ENCODE data around the gene SETD1B. TPM values are rescaled to one million over a fixed set of nuclear protein-coding genes. Genes with fewer than 3 reads are reported as not detected.

SETD1B gene
- total RNA-seq, 1 experiment from 2014 or later, result 3.4 TPM

DNA sequence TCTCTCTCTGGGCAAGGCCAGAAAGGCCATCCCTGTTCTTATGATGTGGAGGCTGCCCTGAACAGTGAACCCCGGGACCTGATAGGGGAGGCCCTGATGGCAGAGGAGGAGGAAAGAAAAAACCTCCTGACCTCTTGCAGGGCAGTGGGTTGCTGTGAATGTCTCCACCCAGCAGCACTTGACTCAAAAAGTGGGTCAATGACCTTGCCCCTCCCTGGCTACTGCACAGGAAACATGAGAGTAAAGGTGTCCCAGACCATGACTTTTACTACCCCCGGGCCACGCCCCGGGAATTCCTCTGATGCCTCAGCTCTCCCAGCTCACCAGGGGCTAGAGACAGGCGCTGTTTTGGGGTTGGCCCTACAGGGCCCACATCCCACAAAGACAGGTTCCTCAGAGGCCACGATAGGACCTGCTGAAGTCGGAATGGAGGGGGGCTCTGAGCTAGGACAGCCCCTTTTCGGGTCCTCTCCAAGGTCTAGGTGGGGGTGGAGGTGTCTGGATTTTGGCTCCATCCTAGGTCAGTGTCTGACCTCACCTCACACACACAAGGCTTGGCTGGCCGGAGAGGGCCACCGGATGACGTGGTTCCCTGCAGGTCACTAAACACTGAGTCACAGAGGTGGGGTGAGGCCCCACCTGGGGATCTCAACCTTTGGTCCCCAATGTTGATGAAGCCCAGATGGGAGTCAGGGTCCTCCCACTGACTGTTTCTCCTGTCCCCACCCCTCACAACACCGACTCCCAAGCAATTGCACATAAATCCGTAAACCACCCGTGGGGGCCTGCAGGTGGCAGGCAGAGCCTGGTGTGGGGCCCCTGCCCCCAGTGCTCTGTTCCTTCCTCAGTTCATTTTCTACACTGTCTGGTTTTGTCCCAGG, 11.9 kb upstream of the SETD1B start:
- peak; percentile 91 for DNase-seq (ENCODE audit: low read depth)
- in situ Hi-C loops (cut with HindIII; ENCODE audit: low pct_unique_long_range_greater_than_20kb, low sequenced_read_pairs), result no loop called here

DNA sequence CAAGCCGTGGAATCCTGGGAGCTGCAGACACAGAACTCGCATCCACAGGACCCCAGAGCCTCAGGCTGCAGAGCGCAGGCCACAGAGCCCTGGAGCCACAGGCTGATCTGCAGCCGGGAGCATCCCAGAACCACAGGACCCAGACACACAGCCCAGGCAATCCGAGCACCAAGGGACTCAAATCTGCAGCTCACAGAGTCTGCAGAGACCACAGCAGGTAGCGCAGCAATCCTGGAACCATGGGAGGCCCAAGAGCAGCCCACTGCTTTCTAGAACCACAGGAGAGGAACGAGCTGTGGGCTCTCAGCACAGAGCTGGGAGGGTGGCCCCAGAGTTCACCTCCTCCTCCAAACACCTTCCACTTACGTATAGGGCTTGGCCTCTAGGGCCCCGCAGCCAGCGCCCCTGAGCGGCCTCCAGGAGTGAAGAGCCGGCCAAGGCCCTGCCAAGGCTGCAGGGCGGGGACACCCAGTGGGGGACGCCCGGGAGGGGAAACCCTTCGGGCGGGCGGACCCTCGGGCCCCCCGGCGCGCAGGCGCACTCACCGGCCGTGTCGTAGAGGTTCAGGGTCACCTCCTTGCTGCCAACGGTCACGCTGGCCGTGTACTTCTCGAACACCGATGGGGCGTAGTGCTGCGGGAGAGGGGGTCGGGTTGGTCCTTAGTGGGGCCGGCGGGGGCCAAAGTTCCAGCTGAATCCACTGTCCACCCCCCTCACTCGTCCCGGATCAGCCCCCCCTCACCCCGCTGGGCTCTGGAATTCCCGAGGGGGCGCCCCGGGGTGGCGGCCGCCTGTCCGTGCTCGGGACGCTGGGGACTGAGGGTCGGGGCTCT, 11.0 kb upstream of the SETD1B start:
- in situ Hi-C loops (cut with HindIII; ENCODE audit: low pct_unique_long_range_greater_than_20kb, low sequenced_read_pairs), result no loop called here
- DNase-seq (ENCODE audit: low read depth), result peak; percentile 67

DNA sequence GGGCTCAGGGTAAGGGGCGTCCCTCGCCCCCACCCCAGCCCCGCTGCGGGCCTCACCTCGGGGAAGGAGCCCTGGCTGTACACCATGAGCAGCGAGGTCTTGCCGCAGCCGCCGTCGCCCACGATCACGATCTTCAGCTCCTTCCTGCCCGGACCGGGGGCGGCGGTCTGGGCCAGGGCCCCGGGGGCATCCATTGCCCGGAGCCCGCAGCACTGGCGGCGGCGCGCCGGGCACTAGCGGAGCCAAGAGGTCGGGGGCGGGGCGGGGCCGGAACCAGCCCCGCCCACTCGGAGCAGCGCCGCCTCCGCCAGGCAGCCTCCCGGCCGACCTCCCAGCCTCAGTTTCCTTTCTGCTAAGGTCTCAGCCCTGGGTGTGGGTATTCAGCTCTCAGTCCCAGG, 10.4 kb upstream of the SETD1B start, which contains the start of gene RHOF:
Gene RHOF, minus strand, starts transcription at position 249 of the 398 bp plus-strand sequence. Its CDS starts 55 bp downstream, at position 194.
- in situ Hi-C loops (cut with HindIII; ENCODE audit: low pct_unique_long_range_greater_than_20kb, low sequenced_read_pairs), result no loop called here
- DNase-seq (ENCODE audit: low read depth), result no peak

DNA sequence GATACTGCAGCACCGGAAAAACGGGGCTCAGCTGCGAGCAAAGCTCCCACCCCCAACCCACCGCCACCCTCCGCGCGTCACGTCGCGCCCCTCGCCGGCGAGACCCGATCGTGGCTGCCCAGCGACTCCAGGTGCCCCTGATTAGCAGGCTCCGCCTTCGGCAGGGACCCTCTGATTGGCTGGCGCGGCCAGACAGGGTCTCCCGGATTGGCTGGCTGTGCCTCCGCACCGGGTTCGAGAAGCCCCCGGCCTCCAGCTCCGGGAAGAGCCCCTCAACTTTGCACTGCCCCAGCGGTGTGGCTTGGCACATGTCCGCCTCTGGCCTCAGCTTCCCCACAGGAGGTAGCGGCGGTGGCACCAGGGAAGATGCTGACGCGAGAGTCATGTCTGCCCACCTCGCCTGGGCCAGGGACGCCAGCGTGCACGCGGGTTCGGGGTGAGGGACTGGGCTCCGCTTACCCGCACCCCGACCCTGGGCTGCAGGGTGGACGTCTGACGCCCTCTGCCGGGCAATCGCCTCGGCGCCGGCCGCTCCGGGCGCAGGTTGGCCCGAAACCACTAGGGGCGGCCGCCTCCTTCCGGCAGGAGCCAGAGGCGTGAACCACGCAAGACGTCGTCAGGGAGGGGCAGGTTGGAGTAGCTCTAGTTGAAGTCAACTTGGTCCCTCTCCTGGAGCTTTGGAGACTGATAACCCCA, 9.8 kb upstream of the SETD1B start:
- peak; percentile 98 for DNase-seq (ENCODE audit: low read depth)

DNA sequence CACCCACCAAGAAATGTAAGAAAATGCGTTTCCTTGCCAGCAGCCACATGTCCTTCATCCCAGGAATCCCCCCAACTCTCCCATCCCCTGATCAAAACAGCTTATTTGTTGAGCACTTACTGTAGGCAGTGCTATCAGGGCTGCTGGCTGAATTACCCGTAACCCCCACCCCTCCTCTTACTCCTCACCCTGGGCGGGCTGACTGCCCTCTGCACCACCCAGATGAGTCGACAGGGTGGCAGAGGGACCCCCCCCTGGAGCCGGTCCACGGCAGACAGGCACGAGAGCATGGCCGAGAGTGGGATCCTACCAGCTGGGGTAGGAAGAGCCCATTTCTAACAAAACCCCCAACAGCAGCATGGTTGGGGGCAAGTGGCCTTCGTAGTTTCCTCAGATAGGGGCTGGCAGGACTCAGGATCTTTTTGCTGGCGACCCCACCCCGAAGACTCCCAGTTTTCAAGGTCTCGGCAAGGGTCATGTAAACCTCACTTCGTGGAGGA, 9.2 kb upstream of the SETD1B start:
- in situ Hi-C loops (cut with HindIII; ENCODE audit: low pct_unique_long_range_greater_than_20kb, low sequenced_read_pairs), result no loop called here
- DNase-seq (ENCODE audit: low read depth), result no peak

More for the DNA sequence above, 9.8 kb upstream of the SETD1B start:
- in situ Hi-C loops (cut with HindIII; ENCODE audit: low pct_unique_long_range_greater_than_20kb, low sequenced_read_pairs), result no loop called here

DNA sequence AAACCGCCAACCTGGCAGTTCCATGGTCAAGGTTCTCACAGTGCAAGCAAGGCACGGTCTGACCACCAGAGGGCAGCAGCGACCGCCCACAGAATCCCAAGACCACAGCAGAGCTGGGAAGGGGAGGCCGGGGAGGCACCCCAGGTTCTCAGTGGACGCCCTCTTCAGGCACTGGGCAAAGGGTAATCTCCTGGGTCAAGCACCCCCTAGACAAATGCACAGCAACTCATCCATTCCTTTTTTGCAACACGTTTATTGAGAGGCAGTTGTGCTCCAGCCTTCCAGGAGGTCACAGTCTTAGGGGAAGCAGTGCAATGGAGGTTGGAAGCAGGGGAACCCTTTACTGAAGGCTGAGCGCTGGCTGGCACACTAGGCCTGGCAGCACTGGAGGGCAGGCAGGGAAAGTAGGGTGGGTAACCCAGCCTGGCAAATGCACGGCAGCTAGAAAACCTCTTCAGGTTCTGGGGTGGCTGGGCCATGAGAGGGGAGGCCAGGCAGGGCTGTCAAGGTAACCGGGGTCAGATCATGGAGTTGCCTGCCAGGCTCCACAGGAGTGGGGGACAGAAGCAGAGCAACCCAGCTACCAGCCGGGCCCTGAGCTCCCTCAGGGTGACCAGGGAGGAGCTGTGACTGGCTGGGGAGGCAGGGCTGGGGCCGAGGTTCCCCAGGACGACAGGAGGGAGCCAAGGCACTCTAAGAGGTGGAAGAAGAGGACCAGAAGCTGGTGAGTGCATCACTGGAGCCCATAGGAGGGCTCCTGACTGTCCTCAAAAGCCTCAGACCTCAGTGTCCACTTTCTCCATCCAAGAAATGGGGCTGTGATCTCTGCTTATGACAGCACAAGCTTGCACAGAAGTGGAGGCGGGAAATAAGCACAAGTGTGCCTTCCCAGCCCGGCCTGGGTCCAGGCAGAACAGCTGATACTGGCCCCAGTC, 8.5 kb upstream of the SETD1B start:
- DNase-seq (ENCODE audit: low read depth), result peak; percentile 79
- in situ Hi-C loops (cut with HindIII; ENCODE audit: low pct_unique_long_range_greater_than_20kb, low sequenced_read_pairs), result no loop called here

DNA sequence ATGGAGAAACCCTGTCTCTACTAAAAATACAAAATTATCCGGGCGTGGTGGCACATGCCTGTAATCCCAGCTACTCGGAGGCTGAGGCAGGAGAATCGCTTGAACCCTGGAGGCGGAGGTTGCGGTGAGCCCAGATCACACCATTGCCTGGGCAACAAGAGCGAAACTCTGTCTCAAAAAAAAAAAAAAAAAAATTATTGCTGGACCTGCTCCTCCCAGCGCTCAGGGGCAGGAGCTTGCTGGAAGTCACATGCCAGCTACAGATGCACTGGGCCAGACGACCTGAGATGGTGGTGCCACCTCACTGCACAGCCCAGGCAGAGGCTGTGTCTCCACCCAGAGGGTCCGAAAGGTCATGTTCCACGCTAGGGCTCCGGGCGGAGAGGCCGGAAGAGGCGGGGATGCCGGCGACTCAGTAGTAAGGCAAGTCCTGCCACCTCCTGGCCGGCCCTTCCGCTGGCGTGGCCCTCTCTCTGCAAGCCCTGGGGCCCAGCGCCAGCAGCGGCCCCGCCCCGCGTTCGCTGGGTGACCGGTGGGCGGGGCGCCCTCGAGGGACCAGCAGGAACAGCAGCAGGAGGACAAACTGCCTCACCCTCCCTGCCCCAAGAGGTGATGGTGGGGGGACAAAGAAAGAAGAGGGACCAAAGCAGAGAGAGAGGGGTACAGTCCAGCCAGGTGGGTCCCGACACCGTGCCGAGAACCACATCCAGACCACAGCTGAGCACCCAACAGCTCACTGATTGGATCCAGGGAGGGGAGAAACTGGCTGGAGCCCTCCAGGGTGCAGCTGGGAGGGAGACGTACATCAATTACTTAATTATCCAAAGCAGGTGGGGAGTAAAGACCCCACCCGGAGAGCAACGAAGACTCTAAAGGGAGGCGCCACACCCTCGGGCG, 6.7 kb upstream of the SETD1B start:
- DNase-seq (ENCODE audit: low read depth), result peak; percentile 100
- in situ Hi-C loops (cut with HindIII; ENCODE audit: low pct_unique_long_range_greater_than_20kb, low sequenced_read_pairs), result no loop called here

DNA sequence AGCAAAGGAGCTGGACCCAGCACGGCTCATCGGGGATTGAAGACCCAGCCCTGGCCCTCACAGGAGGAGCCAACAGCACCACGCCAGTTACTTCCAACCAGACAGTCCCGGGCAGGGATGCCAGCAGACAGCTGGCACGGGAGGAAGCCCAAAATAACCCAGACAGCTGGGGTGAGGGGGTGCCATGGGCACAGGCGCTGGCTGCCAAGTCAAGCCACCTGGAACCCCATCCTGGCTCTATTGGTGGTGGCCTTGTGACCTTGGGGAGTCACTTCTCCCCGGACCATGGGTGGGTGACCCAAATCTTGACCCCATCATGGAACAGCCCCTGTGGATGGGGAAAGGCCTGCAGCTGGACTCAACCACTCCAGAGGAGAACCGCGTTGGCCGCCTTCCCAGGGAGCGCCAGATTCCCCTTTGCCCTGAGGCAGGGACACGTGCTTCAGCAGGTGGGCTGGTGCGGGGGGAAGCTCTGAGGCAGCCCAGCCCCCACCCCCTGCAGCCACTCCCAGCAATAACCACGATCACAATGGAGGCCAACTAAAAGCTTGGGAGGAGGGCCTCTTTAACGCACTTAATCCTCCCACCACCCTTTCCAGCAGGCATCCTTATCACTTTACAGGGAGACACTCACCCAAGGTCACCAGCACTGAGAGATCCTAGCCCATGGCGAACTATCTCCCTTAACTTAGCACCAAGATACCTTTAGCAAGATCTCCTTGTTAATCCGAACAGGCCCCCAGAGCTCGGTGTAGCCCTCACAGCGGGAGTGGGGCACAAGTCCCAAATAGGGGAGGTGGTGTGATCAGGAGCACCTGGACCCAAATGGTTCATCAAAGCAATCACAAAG, 5.6 kb upstream of the SETD1B start:
- in situ Hi-C loops (cut with HindIII; ENCODE audit: low pct_unique_long_range_greater_than_20kb, low sequenced_read_pairs), result no loop called here
- peak; percentile 75 for DNase-seq (ENCODE audit: low read depth)

DNA sequence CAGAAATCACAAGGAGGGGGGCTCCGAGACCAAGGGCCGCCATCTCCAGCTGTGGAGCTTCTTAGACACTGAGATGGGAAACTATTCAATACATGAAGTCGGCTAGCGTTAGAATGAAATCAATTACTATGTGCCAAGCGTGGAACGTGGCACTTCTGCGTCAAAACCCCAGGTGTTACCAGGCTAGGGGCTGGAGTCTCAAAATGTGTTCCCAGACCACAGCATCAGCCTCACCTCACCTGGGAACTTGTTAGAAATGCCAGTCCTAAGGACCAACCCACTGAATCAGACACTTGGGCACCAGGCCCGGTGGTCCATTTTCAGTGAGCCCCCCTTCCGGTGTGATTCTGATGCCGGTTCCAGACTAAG, 5.0 kb upstream of the SETD1B start:
- no peak for DNase-seq (ENCODE audit: low read depth)
- in situ Hi-C loops (cut with HindIII; ENCODE audit: low pct_unique_long_range_greater_than_20kb, low sequenced_read_pairs), result no loop called here

DNA sequence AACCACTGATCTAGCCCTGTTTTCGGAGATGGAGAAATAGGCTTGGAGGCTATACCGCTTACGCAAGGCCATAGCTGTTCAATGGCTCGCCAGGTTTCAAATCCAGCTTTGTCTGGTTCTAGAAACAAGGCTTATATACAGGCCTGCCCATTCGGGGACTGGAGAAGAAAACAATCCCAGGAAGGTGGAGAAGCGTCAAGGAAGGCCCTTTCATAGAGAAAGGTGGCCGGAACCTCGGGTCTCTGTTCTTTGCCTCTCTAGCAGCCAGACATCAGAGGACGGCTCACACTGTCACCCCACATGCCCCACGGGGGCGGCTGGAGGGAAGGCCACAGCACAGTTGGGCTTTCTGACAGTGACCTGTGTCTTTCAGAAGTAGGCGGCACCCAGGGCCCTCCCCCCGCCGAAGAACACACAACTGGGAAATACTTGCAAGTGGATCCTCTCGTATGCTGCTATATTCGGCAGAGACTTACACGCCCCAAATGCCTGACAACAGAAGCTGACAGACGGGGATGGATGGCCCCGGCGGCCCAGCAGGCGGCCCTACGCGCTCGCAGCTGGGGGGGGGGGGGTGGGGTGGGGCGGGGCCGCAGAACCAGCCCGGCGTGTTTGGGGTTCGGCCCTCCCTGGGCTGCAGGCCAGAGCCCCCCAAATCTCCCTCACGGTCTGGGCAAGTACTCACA, 4.5 kb upstream of the SETD1B start:
- in situ Hi-C loops (cut with HindIII; ENCODE audit: low pct_unique_long_range_greater_than_20kb, low sequenced_read_pairs), result no loop called here
- peak; percentile 82 for DNase-seq (ENCODE audit: low read depth)

DNA sequence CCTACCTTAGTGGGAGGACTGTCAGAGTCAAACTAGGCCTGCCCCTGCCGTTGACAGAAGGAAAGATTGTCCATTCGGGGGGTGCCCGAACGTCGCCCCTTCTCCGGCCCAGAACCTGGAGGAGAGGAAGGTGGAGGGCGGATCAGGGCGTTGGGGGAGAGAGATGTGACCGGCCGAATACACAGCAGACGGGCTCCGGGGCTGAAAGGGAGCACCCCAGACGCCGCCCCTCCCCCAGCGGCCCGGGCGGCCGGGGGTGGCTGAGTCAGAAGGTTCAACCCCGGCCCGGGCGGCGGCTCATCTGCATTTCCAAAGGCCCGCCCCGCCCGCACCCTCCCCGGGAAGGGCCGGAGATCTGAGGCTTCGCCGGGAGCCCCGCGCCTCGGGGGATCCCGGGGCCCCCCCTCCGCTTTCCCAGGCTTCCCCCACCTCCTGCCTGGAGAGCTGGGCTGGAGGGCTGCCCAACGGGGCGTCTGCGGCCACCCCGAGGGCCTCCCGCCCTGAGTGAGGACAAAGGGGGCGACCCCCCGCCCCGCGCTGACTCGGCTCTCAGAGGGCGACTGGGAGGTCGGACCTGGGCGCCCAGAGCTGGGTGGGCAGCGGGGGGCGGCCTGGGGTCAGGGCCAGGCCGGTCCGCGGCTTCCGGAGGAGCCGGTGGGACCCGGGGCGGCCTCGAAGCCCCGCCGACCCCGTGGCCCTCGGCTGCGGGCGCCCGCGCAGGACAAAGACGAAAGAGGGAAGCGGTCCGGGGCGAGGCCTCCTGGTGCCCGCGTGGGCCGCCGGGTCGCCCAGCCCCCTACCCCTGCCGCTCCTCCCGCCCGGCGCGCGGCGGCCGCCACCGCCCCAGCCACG, 3.7 kb upstream of the SETD1B start:
- in situ Hi-C loops (cut with HindIII; ENCODE audit: low pct_unique_long_range_greater_than_20kb, low sequenced_read_pairs), result no loop called here
- DNase-seq (ENCODE audit: low read depth), result peak; percentile 95

DNA sequence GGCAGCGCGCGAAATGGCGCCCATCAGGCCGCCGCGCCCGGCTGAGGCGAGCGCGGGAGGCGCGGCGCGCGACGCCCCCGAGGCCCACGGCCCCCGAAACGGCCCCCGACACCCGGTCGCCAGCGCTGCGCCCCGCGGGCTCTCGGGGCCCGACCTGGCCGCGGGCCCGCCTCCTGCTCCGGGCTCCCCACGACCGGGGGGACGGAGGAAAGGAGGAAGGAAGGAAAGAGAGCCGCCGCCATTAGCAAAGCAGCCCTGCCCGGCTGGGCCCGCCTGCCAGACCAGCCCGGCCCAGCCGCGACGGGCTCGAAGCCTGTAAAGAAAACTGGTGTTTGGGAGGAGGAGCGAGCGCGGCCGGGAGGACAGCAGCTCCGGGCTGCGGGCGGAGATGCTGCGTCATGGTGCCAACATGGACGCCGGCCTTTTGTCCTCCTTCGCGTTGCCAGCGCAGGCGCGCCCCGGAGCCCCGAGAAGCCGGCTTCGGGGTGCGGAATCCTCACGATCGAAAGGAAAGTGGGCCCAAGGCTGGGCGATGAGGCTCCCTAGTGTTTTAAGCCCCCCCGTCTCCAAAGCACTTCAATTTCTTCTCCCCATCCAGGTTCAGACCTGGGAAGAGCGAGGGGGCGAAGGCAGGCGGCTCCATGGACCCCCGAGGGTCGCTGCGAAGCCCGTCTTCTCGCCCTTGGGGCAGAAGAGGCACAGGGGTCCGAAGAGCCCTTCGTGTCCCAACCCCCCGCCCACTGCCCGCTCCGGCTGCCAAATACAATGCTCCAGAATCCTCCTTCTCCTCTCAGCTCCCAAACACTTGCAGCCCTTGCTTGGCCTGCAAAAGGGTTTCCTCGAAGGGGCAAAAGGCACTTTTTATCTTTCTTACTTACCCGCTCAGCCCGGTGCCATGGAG, 2.9 kb upstream of the SETD1B start:
- in situ Hi-C loops (cut with HindIII; ENCODE audit: low pct_unique_long_range_greater_than_20kb, low sequenced_read_pairs), result no loop called here
- DNase-seq (ENCODE audit: low read depth), result peak; percentile 74

DNA sequence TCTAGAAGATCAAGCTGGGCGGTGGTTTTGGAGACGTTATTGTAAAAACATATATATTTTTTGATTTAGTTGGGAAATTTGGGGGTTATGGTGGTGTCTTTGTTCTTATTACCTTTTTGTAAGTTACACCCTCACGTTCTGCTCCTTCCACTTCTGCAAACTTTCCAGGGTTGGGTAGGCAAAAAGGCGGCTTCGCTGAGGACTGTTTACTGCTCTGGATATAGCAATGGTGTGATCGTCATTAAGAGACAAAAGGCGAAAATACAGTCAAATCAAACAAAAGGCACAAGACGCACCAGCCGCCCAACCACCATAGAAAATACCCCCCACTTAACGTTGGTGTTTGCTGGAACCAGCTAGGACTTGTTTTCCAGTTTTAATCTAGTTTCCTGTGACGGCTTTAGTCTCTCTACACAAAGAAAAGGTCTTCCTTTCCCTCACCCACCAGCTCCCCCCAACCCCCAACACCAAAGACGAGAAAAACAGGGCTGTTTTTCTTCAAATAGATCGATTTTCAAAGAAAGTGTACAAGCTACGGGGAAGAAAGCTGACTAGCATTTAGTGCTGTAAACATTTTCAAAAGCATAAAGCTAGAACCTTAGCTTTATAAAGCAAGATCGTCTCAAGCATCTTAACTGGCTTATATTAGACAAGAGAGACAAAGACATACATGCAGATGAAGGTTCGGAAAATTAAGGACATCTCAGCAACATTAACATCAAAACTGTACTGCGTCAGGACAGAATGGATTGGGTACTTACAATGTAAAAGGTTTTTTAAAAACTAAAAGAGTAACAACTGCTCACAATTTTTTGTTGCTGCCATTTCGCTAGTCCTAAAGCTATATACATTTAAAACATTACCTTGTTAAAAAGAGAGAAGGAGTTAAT, 2.0 kb upstream of the SETD1B start:
- in situ Hi-C loops (cut with HindIII; ENCODE audit: low pct_unique_long_range_greater_than_20kb, low sequenced_read_pairs), result no loop called here
- no peak for DNase-seq (ENCODE audit: low read depth)
